ENCODE measurements around the gene F12.

- TF ChIP-seq CTCF (IDR thresholded peaks at IDR 0.05; ENCODE audit: low read depth, low read length) = no peak
- no peak for TF ChIP-seq POLR2A (IDR thresholded peaks at IDR 0.05; ENCODE audit: extremely low read depth, insufficient read length)
- TF ChIP-seq MYC (IDR thresholded peaks at IDR 0.05; ENCODE audit: low read depth, low read length) = no peak
- TF ChIP-seq MAX (IDR thresholded peaks at IDR 0.05; ENCODE audit: low read depth, low read length) = no peak
Measured at GRCh38 chr5:177448244-177448950, 39.0 kb upstream of the F12 start.

Data from NB4 (cell line).